GM21576 (cell line): ENCODE measurements around the gene CACNA1I.

Source experiments
- ATAC-seq: cut with Tn5 transposase; IDR thresholded peaks from one replicate; pipeline ENCODE4 v1.9.1; 2021; ENCODE audit warnings: mild to moderate bottlenecking, moderate library complexity; ENCODE audit not compliant: unreplicated experiment

Gene CACNA1I

GRCh38 chr22:39535357-39535725, 35.2 kb upstream of the CACNA1I start:
- ATAC-seq, result no peak

- ATAC-seq, result no peak
Measured at GRCh38 chr22:39535831-39536449, 34.6 kb upstream of the CACNA1I start.

GRCh38 chr22:39536711-39537110, 33.8 kb upstream of the CACNA1I start:
- no peak for ATAC-seq

- no peak for ATAC-seq
Measured at GRCh38 chr22:39537975-39538374, 32.6 kb upstream of the CACNA1I start.

- ATAC-seq, result no peak
Measured at GRCh38 chr22:39543095-39543494, 27.5 kb upstream of the CACNA1I start.

GRCh38 chr22:39545386-39546365, 24.9 kb upstream of the CACNA1I start:
- ATAC-seq, result no peak

- no peak for ATAC-seq
Measured at GRCh38 chr22:39546889-39547586, 23.5 kb upstream of the CACNA1I start.

- no peak for ATAC-seq
Measured at GRCh38 chr22:39547587-39547947, 23.0 kb upstream of the CACNA1I start.

- ATAC-seq, result no peak
Measured at GRCh38 chr22:39553429-39553828, 17.1 kb upstream of the CACNA1I start.

- ATAC-seq, result no peak
Measured at GRCh38 chr22:39554151-39554550, 16.4 kb upstream of the CACNA1I start.

- ATAC-seq, result no peak
Measured at GRCh38 chr22:39556970-39557841, 13.3 kb upstream of the CACNA1I start.

- ATAC-seq, result no peak
Measured at GRCh38 chr22:39558254-39558727, 12.3 kb upstream of the CACNA1I start.

- ATAC-seq, result no peak
Measured at GRCh38 chr22:39558950-39559349, 11.6 kb upstream of the CACNA1I start.

- ATAC-seq, result no peak
Measured at GRCh38 chr22:39559456-39560105, 11.0 kb upstream of the CACNA1I start.

GRCh38 chr22:39560127-39560526, 10.4 kb upstream of the CACNA1I start:
- ATAC-seq, result no peak

GRCh38 chr22:39562839-39563489, 7.6 kb upstream of the CACNA1I start:
- ATAC-seq, result no peak

GRCh38 chr22:39563571-39564428, 6.8 kb upstream of the CACNA1I start:
- ATAC-seq, result no peak

GRCh38 chr22:39565414-39565944, 5.1 kb upstream of the CACNA1I start:
- no peak for ATAC-seq
